Nucleus accumbens (tissue), 56 donors: Measurements from ENCODE around the gene RIMBP2.

Source experiments
- DNase-seq, 56 donors: peaks; one replicate each; lab custom pipeline; 2025; lab: John Stamatoyannopoulos, UW

RIMBP2 gene

GRCh38 chr12:130524759-130525158, 191.3 kb downstream of the RIMBP2 start:
- no peak for DNase-seq

- no peak for DNase-seq
Observed at GRCh38 chr12:130523863-130524614, 192.1 kb downstream of the RIMBP2 start.

GRCh38 chr12:130523208-130523607, 192.9 kb downstream of the RIMBP2 start:
- no peak for DNase-seq

GRCh38 chr12:130522244-130522834, 193.8 kb downstream of the RIMBP2 start:
- DNase-seq: no peak

GRCh38 chr12:130521375-130522124, 194.5 kb downstream of the RIMBP2 start:
- no peak for DNase-seq

GRCh38 chr12:130520784-130521183, 195.3 kb downstream of the RIMBP2 start:
- DNase-seq: no peak

GRCh38 chr12:130517588-130517987, 198.5 kb downstream of the RIMBP2 start:
- DNase-seq: no peak

GRCh38 chr12:130514149-130514551, 201.9 kb downstream of the RIMBP2 start:
- no peak for DNase-seq

- DNase-seq: peak in 1 of 56 donors; percentile 11
Observed at GRCh38 chr12:130513556-130513955, 202.5 kb downstream of the RIMBP2 start.

GRCh38 chr12:130511285-130511684, 204.8 kb downstream of the RIMBP2 start:
- DNase-seq: no peak

GRCh38 chr12:130509454-130509853, 206.6 kb downstream of the RIMBP2 start:
- no peak for DNase-seq

GRCh38 chr12:130508847-130509246, 207.3 kb downstream of the RIMBP2 start:
- DNase-seq: no peak

- no peak for DNase-seq
Observed at GRCh38 chr12:130508318-130508717, 207.8 kb downstream of the RIMBP2 start.

- DNase-seq: peak in 1 of 56 donors; percentile 6
Observed at GRCh38 chr12:130506844-130507243, 209.3 kb downstream of the RIMBP2 start.

- DNase-seq: no peak
Observed at GRCh38 chr12:130504840-130505175, 211.3 kb downstream of the RIMBP2 start.

- DNase-seq: no peak
Observed at GRCh38 chr12:130504110-130504839, 211.8 kb downstream of the RIMBP2 start.

GRCh38 chr12:130501821-130502220, 214.3 kb downstream of the RIMBP2 start:
- DNase-seq: no peak

- DNase-seq: no peak
Observed at GRCh38 chr12:130500835-130501330, 215.2 kb downstream of the RIMBP2 start.

GRCh38 chr12:130499474-130499873, 216.6 kb downstream of the RIMBP2 start:
- no peak for DNase-seq

GRCh38 chr12:130498589-130499385, 217.3 kb downstream of the RIMBP2 start:
- DNase-seq: no peak
